Type B pancreatic cell (in vitro differentiated cells): ENCODE measurements around the gene ARHGDIB. TPM values are rescaled to one million over a fixed set of nuclear protein-coding genes. Genes with fewer than 3 reads are reported as not detected.
A peak's percentile ranks its signal among the peaks of the same experiment; 100 is the strongest.

Source experiments
- DNase-seq: peaks from one replicate; pipeline ENCODE4 v3.0.0; 2021; ENCODE audit warnings: mixed read lengths; ENCODE audit not compliant: unreplicated experiment; ENCODE audit errors: extremely low spot score
- H3K27ac Mint-ChIP-seq: 2 replicates; pipeline ENCODE4 v1.8.0; 2021; ENCODE audit warnings: mild to moderate bottlenecking, mixed read lengths
- H3K27me3 Mint-ChIP-seq: 2 replicates; pipeline ENCODE4 v1.8.0; 2021; ENCODE audit warnings: mixed read lengths
- H3K36me3 Mint-ChIP-seq: 2 replicates; pipeline ENCODE4 v1.8.0; 2021; ENCODE audit warnings: mixed read lengths
- H3K4me1 Mint-ChIP-seq: one replicate; pipeline ENCODE4 v1.8.0; 2021; ENCODE audit warnings: mixed read lengths; ENCODE audit not compliant: unreplicated experiment
- H3K4me3 Mint-ChIP-seq: 2 replicates; pipeline ENCODE4 v1.8.0; 2021; ENCODE audit warnings: mild to moderate bottlenecking, mixed read lengths
- H3K9me3 Mint-ChIP-seq: 2 replicates; pipeline ENCODE4 v1.8.0; 2021; ENCODE audit warnings: mixed read lengths
- total RNA-seq: library from RNA; stranded (reverse); gene quantifications from 2 replicates; pipeline ENCODE4 v1.2.1, GENCODE V29; 2021; ENCODE audit warnings: low replicate concordance
- TF ChIP-seq, protein P1 (sequence below): fragments of 200-600 bp; sonication (generic); conservative IDR thresholded peaks from 2 replicates; pipeline ENCODE4 v1.5.0; 2021; ENCODE audit warnings: antibody characterized with exemption, mild to moderate bottlenecking

Gene ARHGDIB
- total RNA-seq, 1 donor from 2014 or later, result 17.0 TPM

DNA sequence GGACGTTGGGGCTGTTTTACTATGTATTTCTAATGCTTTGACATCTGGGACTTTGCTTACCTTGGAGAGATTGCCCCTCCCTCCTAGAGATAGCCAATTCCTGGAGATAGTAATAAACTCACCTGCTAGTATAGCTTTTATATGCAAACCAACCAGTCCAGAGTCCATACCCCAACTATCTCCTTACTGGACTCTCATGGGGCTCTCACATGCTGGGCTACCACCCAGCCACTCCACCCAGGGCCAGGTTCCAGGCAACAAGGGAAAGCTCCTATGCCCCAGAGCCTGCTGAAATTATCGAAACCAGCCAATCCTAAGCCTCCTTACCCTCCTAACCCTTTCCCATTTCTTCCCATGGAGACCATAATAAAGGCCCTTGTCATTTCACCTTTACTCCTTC, 50.3 kb downstream of the ARHGDIB start:
- H3K27me3 Mint-ChIP-seq, result no peaks in the 10 kb centered on the region
- H3K9me3 Mint-ChIP-seq, result no peaks in the 10 kb centered on the region
- peaks cover 18% of the 10 kb centered on the region for H3K4me1 Mint-ChIP-seq
- H3K4me3 Mint-ChIP-seq, result no peak overlapping the region
- H3K36me3 Mint-ChIP-seq, result peaks cover 43% of the 10 kb centered on the region
- H3K27ac Mint-ChIP-seq, result no peak overlapping the region
- TF ChIP-seq, protein P1, sequence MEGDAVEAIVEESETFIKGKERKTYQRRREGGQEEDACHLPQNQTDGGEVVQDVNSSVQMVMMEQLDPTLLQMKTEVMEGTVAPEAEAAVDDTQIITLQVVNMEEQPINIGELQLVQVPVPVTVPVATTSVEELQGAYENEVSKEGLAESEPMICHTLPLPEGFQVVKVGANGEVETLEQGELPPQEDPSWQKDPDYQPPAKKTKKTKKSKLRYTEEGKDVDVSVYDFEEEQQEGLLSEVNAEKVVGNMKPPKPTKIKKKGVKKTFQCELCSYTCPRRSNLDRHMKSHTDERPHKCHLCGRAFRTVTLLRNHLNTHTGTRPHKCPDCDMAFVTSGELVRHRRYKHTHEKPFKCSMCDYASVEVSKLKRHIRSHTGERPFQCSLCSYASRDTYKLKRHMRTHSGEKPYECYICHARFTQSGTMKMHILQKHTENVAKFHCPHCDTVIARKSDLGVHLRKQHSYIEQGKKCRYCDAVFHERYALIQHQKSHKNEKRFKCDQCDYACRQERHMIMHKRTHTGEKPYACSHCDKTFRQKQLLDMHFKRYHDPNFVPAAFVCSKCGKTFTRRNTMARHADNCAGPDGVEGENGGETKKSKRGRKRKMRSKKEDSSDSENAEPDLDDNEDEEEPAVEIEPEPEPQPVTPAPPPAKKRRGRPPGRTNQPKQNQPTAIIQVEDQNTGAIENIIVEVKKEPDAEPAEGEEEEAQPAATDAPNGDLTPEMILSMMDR, result no peak
- no peak for DNase-seq

DNA sequence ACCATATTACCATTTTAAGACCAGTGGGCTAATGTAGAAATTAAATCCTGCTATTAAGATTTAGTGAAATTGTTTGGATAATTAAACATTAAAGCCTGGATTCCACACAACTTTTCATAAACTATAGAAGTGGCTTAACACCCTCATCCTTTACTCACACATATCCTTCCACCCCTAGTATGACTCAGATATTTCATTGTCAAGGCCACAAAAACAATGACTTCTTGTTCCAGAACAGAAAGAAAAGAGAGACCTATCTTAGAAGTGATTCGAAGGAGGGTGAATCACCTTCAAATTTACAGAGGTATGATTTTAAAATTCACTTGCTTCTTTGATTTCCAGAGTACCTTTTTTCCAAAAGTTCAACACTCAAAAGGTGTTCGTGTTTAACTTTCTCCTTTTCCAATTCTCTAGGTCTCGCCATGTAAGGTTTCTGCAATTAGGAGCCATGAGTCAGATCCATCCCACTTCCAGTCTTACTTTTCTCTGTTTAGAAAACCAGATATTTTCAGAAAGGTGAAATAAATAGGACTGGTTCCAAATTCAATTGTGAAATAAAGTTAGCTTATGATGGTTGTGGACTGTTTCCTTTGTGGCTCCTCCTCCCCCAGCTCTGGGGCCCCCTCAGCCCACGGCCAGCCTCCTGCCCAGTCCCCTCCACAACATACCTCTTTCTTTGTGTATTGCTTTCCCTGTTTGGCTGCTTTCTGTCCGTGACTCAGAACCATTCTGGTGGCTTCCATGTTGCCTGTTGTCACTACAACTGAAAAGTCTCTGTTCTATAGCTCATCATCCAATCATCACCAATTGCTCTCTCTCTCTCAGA, 51.1 kb downstream of the ARHGDIB start:
- H3K27ac Mint-ChIP-seq, result no peak overlapping the region
- peaks cover 3% of the 10 kb centered on the region for H3K9me3 Mint-ChIP-seq
- peaks cover 41% of the 10 kb centered on the region for H3K36me3 Mint-ChIP-seq
- H3K4me1 Mint-ChIP-seq, result peaks cover 16% of the 10 kb centered on the region
- H3K4me3 Mint-ChIP-seq, result no peak overlapping the region
- no peaks in the 10 kb centered on the region for H3K27me3 Mint-ChIP-seq
- TF ChIP-seq, protein P1, result no peak
- DNase-seq, result no peak

DNA sequence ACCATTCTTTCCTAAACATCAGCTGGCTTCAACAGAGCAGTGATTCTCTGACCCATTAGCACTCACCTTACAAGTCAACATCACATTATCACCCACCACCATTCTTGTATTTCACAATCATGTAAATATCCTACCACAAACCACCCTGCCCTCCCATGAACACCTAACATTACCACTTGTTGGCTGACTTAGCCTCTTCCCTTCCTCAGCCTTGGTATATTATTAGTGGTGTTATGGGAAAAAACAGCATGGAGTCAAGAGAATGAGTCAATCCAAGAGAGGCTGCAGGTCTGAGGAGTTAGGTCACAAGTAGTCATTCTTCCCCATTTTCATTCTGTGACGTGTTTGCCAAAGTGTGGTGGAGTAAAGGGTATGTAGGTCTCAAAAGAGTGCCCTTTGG, 53.4 kb downstream of the ARHGDIB start:
- TF ChIP-seq, protein P1, result no peak
- H3K36me3 Mint-ChIP-seq, result peaks cover 33% of the 10 kb centered on the region
- no peak overlapping the region for H3K4me3 Mint-ChIP-seq
- DNase-seq, result no peak
- no peaks in the 10 kb centered on the region for H3K27me3 Mint-ChIP-seq
- H3K9me3 Mint-ChIP-seq, result peaks cover 7% of the 10 kb centered on the region
- peaks cover 7% of the 10 kb centered on the region for H3K4me1 Mint-ChIP-seq
- no peak overlapping the region for H3K27ac Mint-ChIP-seq

DNA sequence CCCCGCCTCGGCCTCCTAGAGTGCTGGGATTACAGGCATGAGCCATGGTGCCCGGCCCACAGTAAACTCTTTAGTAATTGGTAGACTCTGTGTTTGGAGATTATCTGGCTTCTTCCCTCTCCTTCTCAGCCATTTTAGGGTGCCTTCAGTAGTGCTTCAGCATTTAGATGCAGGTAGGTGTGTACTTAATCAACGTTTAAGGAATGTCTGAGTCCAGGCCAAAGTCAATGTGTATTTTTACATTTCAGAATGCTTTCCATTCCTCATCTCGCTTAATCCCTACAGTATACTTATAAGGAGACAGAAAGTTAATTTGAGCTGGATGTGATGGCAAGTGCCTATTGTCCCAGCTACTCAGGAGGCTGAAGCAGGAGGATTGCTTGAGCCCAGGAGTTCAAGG, 55.3 kb downstream of the ARHGDIB start:
- TF ChIP-seq, protein P1, result no peak
- Mint-ChIP-seq H3K4me3 (no peak overlapping the region), H3K27ac (no peak overlapping the region), H3K27me3 (no peaks in the 10 kb centered on the region), H3K36me3 (peaks cover 30% of the 10 kb centered on the region), H3K4me1 (peaks cover 7% of the 10 kb centered on the region), H3K9me3 (peaks cover 7% of the 10 kb centered on the region)
- no peak for DNase-seq

DNA sequence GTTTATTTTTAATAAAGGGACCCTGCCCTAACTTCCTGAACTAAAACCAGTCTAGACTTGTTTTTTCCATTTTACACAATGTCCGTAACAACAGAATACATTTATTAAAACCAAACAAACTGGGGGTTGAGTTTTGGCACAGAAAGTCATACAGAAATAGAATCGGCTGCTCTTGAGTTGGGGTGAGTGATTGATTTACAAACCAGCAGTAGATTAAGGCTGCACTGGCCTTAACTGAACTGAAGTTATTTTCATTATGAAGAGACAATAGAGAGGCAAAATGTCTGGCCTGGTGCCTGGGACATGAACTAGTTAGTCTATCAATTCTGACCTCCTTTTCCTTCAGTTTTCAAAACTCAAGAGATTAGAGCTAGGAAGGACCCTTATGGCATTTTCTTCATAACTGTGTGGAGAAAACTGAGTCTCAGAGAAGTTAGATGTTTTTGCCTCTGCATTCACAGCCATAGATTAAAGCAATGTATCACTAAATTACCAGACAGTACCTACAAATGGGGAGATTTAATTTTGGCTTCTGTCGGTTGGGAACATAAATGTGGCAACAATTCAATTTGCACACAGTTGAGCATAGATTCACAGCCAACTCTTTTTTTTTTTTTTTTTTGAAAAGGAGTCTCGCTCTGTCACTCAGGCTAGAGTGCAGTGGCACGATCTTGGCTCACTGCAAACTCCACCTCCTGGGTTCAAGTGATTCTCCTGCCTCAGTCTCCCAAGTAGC, 56.0 kb downstream of the ARHGDIB start:
- Mint-ChIP-seq H3K4me1 (peaks cover 7% of the 10 kb centered on the region), H3K27ac (peak overlapping the region; percentile 29), H3K4me3 (no peak overlapping the region), H3K9me3 (peaks cover 8% of the 10 kb centered on the region), H3K27me3 (no peaks in the 10 kb centered on the region), H3K36me3 (peaks cover 27% of the 10 kb centered on the region)
- DNase-seq, result no peak
- TF ChIP-seq, protein P1, result no peak
